Measurements from ENCODE around the gene CYB5D1.

DNA sequence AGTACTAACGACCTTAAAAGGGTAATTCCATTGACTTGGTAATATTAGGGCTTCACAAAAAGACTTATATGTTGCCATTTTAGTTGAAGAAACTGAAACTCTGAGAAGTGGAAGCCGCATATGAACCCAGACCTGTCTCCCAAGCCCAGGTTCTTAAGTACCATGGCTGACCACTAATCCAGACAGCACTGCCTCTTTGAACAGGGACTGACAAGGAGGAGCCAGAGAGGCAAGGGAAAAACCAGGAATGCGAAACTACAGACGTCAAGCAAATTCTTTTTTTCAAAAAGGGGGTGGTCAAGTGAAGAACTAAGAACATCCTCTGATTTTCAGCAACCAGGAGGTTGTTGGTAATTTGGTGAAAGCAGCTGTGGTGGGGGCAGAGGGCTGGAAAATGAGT, 15.2 kb downstream of the CYB5D1 start:
- TF ChIP-seq, protein P1, sequence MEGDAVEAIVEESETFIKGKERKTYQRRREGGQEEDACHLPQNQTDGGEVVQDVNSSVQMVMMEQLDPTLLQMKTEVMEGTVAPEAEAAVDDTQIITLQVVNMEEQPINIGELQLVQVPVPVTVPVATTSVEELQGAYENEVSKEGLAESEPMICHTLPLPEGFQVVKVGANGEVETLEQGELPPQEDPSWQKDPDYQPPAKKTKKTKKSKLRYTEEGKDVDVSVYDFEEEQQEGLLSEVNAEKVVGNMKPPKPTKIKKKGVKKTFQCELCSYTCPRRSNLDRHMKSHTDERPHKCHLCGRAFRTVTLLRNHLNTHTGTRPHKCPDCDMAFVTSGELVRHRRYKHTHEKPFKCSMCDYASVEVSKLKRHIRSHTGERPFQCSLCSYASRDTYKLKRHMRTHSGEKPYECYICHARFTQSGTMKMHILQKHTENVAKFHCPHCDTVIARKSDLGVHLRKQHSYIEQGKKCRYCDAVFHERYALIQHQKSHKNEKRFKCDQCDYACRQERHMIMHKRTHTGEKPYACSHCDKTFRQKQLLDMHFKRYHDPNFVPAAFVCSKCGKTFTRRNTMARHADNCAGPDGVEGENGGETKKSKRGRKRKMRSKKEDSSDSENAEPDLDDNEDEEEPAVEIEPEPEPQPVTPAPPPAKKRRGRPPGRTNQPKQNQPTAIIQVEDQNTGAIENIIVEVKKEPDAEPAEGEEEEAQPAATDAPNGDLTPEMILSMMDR (IDR thresholded peaks at IDR 0.05), result no peak
- TF ChIP-seq ZFX (IDR thresholded peaks at IDR 0.05; ENCODE audit: borderline replicate concordance), result no peak

All from 22Rv1 (cell line).